ENCODE results near the gene KRTAP4-11.

GRCh38 chr17:41160648-41161047 lies 42.5 kb upstream of the KRTAP4-11 start, which contains the start of gene KRTAP4-4:
- no peak for TF ChIP-seq ZFX (IDR thresholded peaks at IDR 0.05)
- TF ChIP-seq SIN3A (IDR thresholded peaks at IDR 0.05; ENCODE audit: low read depth): no peak
- no peak for TF ChIP-seq CTCF (IDR thresholded peaks at IDR 0.05 in 2 of 3, conservative IDR thresholded peaks at IDR 0.05 in 1 of 3; ENCODE audit: borderline replicate concordance in 1 of 3, insufficient read depth in 1 of 3, low read depth in 2 of 3, low read length in 2 of 3)
